SU-DHL-6 (cell line): ENCODE data around the gene MAGEB1.

Experiments
- H2AFZ ChIP-seq: fragments of 200-600 bp; sonication (generic); 2 replicates; pipeline ENCODE4 v1.6.1; 2014; ENCODE audit warnings: low read depth, mild to moderate bottlenecking, moderate library complexity, mixed read lengths, antibody characterized with exemption, low read length; ENCODE audit not compliant: severe bottlenecking
- H3F3A ChIP-seq: fragments of 200-600 bp; shearing (Covaris generic); 2 replicates; pipeline ENCODE4 v1.6.0; 2016; ENCODE audit warnings: antibody characterized with exemption, mild to moderate bottlenecking; ENCODE audit not compliant: insufficient read depth
- H3K27ac ChIP-seq: fragments of 200-600 bp; sonication (generic); 2 replicates; pipeline ENCODE4 v1.5.1; 2016; ENCODE audit warnings: low read depth, mild to moderate bottlenecking, low read length, moderate library complexity, mixed read lengths
- H3K27me3 ChIP-seq: fragments of 200-600 bp; sonication (generic), shearing (Covaris generic); 2 replicates; pipeline ENCODE4 v1.6.0; 2014; ENCODE audit warnings: mild to moderate bottlenecking, low read length
- H3K36me3 ChIP-seq: fragments of 200-600 bp; sonication (generic); 2 replicates; pipeline ENCODE4 v1.6.1; 2014; ENCODE audit warnings: mild to moderate bottlenecking, low read length, mixed read lengths
- H3K4me2 ChIP-seq: fragments of 300-600, 200-600 bp; shearing (Covaris generic), sonication (generic); 2 replicates; pipeline ENCODE4 v1.6.0; 2014; ENCODE audit warnings: low read length, low read depth, mild to moderate bottlenecking; ENCODE audit not compliant: poor library complexity, severe bottlenecking
- H3K4me3 ChIP-seq: fragments of 200-600 bp; sonication (generic); 2 replicates; pipeline ENCODE4 v1.5.1; 2014; ENCODE audit warnings: antibody characterized with exemption, low read length, mild to moderate bottlenecking, mixed read lengths; ENCODE audit not compliant: insufficient read depth, poor library complexity, severe bottlenecking
- H3K79me2 ChIP-seq: fragments of 200-600 bp; sonication (generic); 2 replicates; pipeline ENCODE4 v1.6.1; 2014; ENCODE audit warnings: mild to moderate bottlenecking, low read length, moderate library complexity; ENCODE audit not compliant: insufficient read depth
- H3K9ac ChIP-seq: fragments of 200-600 bp; sonication (generic); 2 replicates; pipeline ENCODE4 v1.7.0; 2014; ENCODE audit warnings: mild to moderate bottlenecking, low read length
- H3K9me2 ChIP-seq: fragments of 200-600 bp; sonication (generic); replicated peaks from 2 replicates; pipeline ENCODE4 v1.6.1; 2014; ENCODE audit warnings: low read length; ENCODE audit not compliant: insufficient read depth
- H3K9me3 ChIP-seq: fragments of 200-600 bp; sonication (generic); 2 replicates; pipeline ENCODE4 v1.6.1; 2014; ENCODE audit warnings: low read length, mixed read lengths; ENCODE audit not compliant: insufficient read depth
- H4K20me1 ChIP-seq: fragments of 200-600 bp; sonication (generic); 2 replicates; pipeline ENCODE4 v1.6.1; 2014; ENCODE audit warnings: low read depth, mild to moderate bottlenecking, antibody characterized with exemption, low read length, moderate library complexity, mixed read lengths
- EZH2phosphoT487 ChIP-seq: fragments of 200-600 bp; sonication (generic), shearing (Covaris generic); conservative IDR thresholded peaks from 2 replicates; pipeline ENCODE4 v1.6.1; 2018; ENCODE audit warnings: mild to moderate bottlenecking, antibody characterized with exemption, low read length, moderate library complexity, mixed read lengths
- TF ChIP-seq, protein P1 (sequence below): fragments of 200-600 bp; sonication (generic); IDR thresholded peaks from one replicate; pipeline ENCODE4 v1.5.1; 2017; ENCODE audit warnings: antibody characterized with exemption, mild to moderate bottlenecking, low read length, moderate library complexity; ENCODE audit not compliant: insufficient read depth, poor library complexity, severe bottlenecking

MAGEB1 gene

DNA sequence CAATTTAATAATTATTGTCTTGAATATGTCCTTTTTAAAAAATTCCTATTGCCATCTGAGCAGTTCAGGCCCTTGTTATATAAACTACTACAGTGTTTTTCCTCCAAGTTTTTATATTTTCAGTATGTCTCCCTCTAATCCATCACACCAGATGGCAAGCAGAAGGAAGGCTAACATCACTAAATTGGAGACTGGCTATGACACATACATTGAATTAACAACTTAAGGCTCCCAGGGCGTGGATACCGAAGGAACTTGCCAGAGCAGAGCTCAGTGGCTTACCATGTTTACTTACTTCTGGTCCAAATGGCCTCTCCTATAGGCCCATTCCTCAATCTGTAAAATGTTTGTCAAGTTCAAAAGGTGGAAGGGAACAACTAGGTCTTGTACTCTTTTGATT lies 13.0 kb downstream of the MAGEB1 start:
- Histone ChIP-seq H3K4me2 (no peak overlapping the region), H3K27ac (no peak overlapping the region), H3K79me2 (no peaks in the 10 kb centered on the region), H4K20me1 (no peaks in the 10 kb centered on the region), H2AFZ (no peak overlapping the region), H3F3A (no peaks in the 10 kb centered on the region), H3K36me3 (no peaks in the 10 kb centered on the region), H3K27me3 (no peaks in the 10 kb centered on the region), H3K9ac (no peak overlapping the region), H3K4me3 (no peak overlapping the region), H3K9me3 (no peaks in the 10 kb centered on the region), H3K9me2 (no peaks in the 10 kb centered on the region)
- TF ChIP-seq, protein P1, sequence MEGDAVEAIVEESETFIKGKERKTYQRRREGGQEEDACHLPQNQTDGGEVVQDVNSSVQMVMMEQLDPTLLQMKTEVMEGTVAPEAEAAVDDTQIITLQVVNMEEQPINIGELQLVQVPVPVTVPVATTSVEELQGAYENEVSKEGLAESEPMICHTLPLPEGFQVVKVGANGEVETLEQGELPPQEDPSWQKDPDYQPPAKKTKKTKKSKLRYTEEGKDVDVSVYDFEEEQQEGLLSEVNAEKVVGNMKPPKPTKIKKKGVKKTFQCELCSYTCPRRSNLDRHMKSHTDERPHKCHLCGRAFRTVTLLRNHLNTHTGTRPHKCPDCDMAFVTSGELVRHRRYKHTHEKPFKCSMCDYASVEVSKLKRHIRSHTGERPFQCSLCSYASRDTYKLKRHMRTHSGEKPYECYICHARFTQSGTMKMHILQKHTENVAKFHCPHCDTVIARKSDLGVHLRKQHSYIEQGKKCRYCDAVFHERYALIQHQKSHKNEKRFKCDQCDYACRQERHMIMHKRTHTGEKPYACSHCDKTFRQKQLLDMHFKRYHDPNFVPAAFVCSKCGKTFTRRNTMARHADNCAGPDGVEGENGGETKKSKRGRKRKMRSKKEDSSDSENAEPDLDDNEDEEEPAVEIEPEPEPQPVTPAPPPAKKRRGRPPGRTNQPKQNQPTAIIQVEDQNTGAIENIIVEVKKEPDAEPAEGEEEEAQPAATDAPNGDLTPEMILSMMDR = no peak
- TF ChIP-seq EZH2phosphoT487 = no peak

DNA sequence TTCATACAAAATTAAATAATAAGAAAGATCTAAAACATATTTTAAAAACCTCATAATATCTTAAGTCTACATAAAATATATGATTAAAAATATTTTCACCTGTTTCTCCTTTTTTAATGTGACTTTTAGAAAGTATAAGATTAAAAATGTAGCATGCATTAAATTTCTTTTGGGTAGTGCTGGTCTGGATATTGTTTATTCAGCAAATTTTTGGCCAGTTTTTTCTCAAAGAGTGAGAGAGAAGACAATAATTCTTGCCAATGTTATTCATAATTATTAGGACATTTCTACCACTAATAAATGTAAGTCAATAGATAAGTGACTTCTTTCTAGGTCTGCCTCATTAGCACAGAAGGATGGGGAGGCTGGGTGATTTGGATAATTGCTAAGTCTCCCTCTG lies 14.1 kb downstream of the MAGEB1 start:
- Histone ChIP-seq H3K9me2 (no peaks in the 10 kb centered on the region), H3F3A (no peaks in the 10 kb centered on the region), H4K20me1 (no peaks in the 10 kb centered on the region), H3K79me2 (no peaks in the 10 kb centered on the region), H3K9ac (no peak overlapping the region), H3K27me3 (no peaks in the 10 kb centered on the region), H3K4me3 (no peak overlapping the region), H3K9me3 (no peaks in the 10 kb centered on the region), H2AFZ (no peak overlapping the region), H3K36me3 (no peaks in the 10 kb centered on the region), H3K4me2 (no peak overlapping the region), H3K27ac (no peak overlapping the region)
- TF ChIP-seq, protein P1 = no peak
- no peak for TF ChIP-seq EZH2phosphoT487

DNA sequence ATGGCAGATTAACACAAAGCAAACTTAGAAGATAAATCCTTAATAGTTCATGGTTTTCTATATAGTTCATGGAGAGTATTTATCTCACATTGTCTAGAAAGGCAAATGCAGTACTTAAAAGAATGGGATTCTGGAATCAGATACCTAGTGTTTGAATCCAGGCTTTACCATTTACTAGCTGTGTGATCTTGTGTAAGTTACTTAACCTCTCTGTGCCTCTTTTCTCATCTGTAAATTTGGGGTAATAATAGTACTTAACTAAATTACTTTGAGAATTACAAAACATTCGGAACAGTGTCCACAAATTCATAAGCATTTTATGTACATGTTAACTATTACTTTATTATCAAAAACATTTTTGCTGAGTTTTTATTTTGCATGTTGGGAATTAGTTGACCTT lies 15.8 kb downstream of the MAGEB1 start:
- TF ChIP-seq, protein P1 = no peak
- TF ChIP-seq EZH2phosphoT487 = no peak
- Histone ChIP-seq H2AFZ (no peak overlapping the region), H3K27ac (no peak overlapping the region), H3K9me2 (no peaks in the 10 kb centered on the region), H3K4me3 (no peak overlapping the region), H3K9me3 (no peaks in the 10 kb centered on the region), H3K36me3 (no peaks in the 10 kb centered on the region), H3K27me3 (no peaks in the 10 kb centered on the region), H3K9ac (no peak overlapping the region), H3F3A (no peaks in the 10 kb centered on the region), H4K20me1 (no peaks in the 10 kb centered on the region), H3K79me2 (no peaks in the 10 kb centered on the region), H3K4me2 (no peak overlapping the region)

GRCh38 chrX:30270639-30271038 lies 23.7 kb downstream of the MAGEB1 start:
- Histone ChIP-seq H3F3A (no peaks in the 10 kb centered on the region), H3K27ac (no peak overlapping the region), H3K4me3 (no peak overlapping the region), H2AFZ (no peak overlapping the region), H3K9me3 (no peaks in the 10 kb centered on the region), H3K4me2 (no peak overlapping the region), H3K27me3 (no peaks in the 10 kb centered on the region), H3K36me3 (no peaks in the 10 kb centered on the region), H3K79me2 (no peaks in the 10 kb centered on the region), H3K9me2 (no peaks in the 10 kb centered on the region), H3K9ac (no peak overlapping the region), H4K20me1 (no peaks in the 10 kb centered on the region)
- TF ChIP-seq, protein P1 = no peak
- no peak for TF ChIP-seq EZH2phosphoT487
